IMR-90 (cell line): ENCODE measurements around the gene NR5A2. TPM values are rescaled to one million over a fixed set of nuclear protein-coding genes. Genes with fewer than 3 reads are reported as not detected.

Source experiments
- ATAC-seq: fragments of 200-7000 bp; cut with Tn5 transposase; 2 replicates; pipeline ENCODE4 v1.9.1; 2020; ENCODE audit warnings: low read depth, mild to moderate bottlenecking, moderate library complexity
- BruUV-seq: library from RNA; stranded (reverse); fragments of 400-500 nt; replicated peaks from 2 replicates; lab custom pipeline; 2021; lab: Mats Ljungman, UMichigan
- CTCF ChIA-PET: fragments of 300-600 bp; formaldehyde crosslinking; extraction: SDS; loops from one replicate; lab custom pipeline; 2021; ENCODE audit warnings: antibody characterized with exemption; lab: Yijun Ruan, JAX
- POLR2A ChIA-PET: fragments of 300-600 bp; sonication (Branson Sonifier 250); formaldehyde crosslinking; loops from one replicate; lab custom pipeline; 2022; ENCODE audit warnings: antibody characterized with exemption; ENCODE audit not compliant: unreplicated experiment; lab: Charles Lee
- DNase-seq: peaks from one replicate; pipeline ENCODE4 v3.0.0; 2013
- H2AFZ ChIP-seq: replicated peaks from 2 replicates; pipeline ENCODE3; 2013; ENCODE audit warnings: low read length, mild to moderate bottlenecking; ENCODE audit not compliant: poor library complexity
- H2AK5ac ChIP-seq: 2 replicates; pipeline ENCODE4 v1.6.1; 2013; ENCODE audit warnings: low read depth, low read length, inconsistent platforms
- H2AK9ac ChIP-seq: replicated peaks from 2 replicates; pipeline ENCODE3; 2013; ENCODE audit warnings: mild to moderate bottlenecking, low read depth, low read length, moderate library complexity; ENCODE audit not compliant: poor library complexity
- H2BK120ac ChIP-seq: 2 replicates; pipeline ENCODE4 v1.6.1; 2013; ENCODE audit warnings: low read depth, low read length, inconsistent platforms
- H2BK15ac ChIP-seq: 3 replicates; pipeline ENCODE4 v1.6.1; 2013; ENCODE audit warnings: low read depth, low read length, inconsistent platforms
- H2BK20ac ChIP-seq: 2 replicates; pipeline ENCODE4 v1.6.1; 2013; ENCODE audit warnings: low read depth, mild to moderate bottlenecking, inconsistent platforms, low read length, moderate library complexity
- H2BK5ac ChIP-seq: 2 replicates; pipeline ENCODE4 v1.6.1; 2013; ENCODE audit warnings: mild to moderate bottlenecking, low read depth, low read length, inconsistent platforms; ENCODE audit not compliant: poor library complexity, severe bottlenecking
- H3K14ac ChIP-seq: replicated peaks from 2 replicates; pipeline ENCODE4 v1.6.1; 2013; ENCODE audit warnings: low read depth, low read length, inconsistent platforms
- H3K18ac ChIP-seq: 2 replicates; pipeline ENCODE4 v1.6.1; 2013; ENCODE audit warnings: low read depth, low read length, control low read depth
- H3K23ac ChIP-seq: 2 replicates; pipeline ENCODE4 v1.6.1; 2013; ENCODE audit warnings: low read depth, low read length, inconsistent platforms
- H3K27ac ChIP-seq: 2 replicates; pipeline ENCODE4 v1.5.1; 2013; ENCODE audit warnings: mild to moderate bottlenecking, control low read depth, low read length; ENCODE audit not compliant: insufficient read depth
- H3K27me3 ChIP-seq: 2 replicates; pipeline ENCODE4 v1.6.1; 2013; ENCODE audit warnings: low read length; ENCODE audit not compliant: control insufficient read depth, insufficient read depth
- H3K36me3 ChIP-seq: 2 replicates; pipeline ENCODE4 v1.6.1; 2013; ENCODE audit warnings: low read length, mixed read lengths; ENCODE audit not compliant: control insufficient read depth, insufficient read depth
- H3K4ac ChIP-seq: 2 replicates; pipeline ENCODE4 v1.6.1; 2013; ENCODE audit warnings: low read depth, low read length, inconsistent platforms
- H3K4me1 ChIP-seq: 2 replicates; pipeline ENCODE4 v1.6.1; 2013; ENCODE audit warnings: low read length, mixed read lengths; ENCODE audit not compliant: control insufficient read depth, insufficient read depth
- H3K4me2 ChIP-seq: 2 replicates; pipeline ENCODE4 v1.6.1; 2013; ENCODE audit warnings: low read depth, mild to moderate bottlenecking, control low read depth, low read length, moderate library complexity
- H3K4me3 ChIP-seq: 2 replicates; pipeline ENCODE4 v1.5.1; 2013; ENCODE audit warnings: low read depth, mild to moderate bottlenecking, control low read depth, low read length, moderate library complexity; ENCODE audit not compliant: insufficient read depth
- H3K56ac ChIP-seq: 2 replicates; pipeline ENCODE4 v1.6.1; 2013; ENCODE audit warnings: low read length, inconsistent platforms; ENCODE audit not compliant: insufficient read depth; ENCODE audit errors: extremely low read depth
- H3K79me1 ChIP-seq, 2 experiments: 2 replicates each; pipeline ENCODE4 v1.6.1; 2013; ENCODE audit warnings: low read length in 2 of 2, inconsistent platforms in 1 of 2, low read depth in 1 of 2
- H3K9ac ChIP-seq: 2 replicates; pipeline ENCODE4 v1.6.1; 2013; ENCODE audit warnings: low read depth, low read length, control low read depth
- H3K9me1 ChIP-seq: 2 replicates; pipeline ENCODE4 v1.6.1; 2013; ENCODE audit warnings: low read length, inconsistent platforms; ENCODE audit not compliant: insufficient read depth
- H3K9me3 ChIP-seq: 2 replicates; pipeline ENCODE4 v1.6.1; 2013; ENCODE audit warnings: low read length; ENCODE audit not compliant: control insufficient read depth, insufficient read depth
- H4K20me1 ChIP-seq: 2 replicates; pipeline ENCODE4 v1.6.1; 2013; ENCODE audit warnings: low read length, inconsistent platforms; ENCODE audit not compliant: insufficient read depth
- H4K5ac ChIP-seq: 2 replicates; pipeline ENCODE4 v1.6.1; 2013; ENCODE audit warnings: mild to moderate bottlenecking, low read depth, low read length, control low read depth
- H4K8ac ChIP-seq, 2 experiments: 2 replicates each; pipeline ENCODE4 v1.6.1; 2013; ENCODE audit warnings: low read depth in 2 of 2, low read length in 2 of 2, control low read depth in 1 of 2, inconsistent platforms in 1 of 2
- H4K91ac ChIP-seq: 2 replicates; pipeline ENCODE4 v1.6.1; 2013; ENCODE audit warnings: low read depth, low read length, inconsistent platforms; ENCODE audit not compliant: insufficient read depth
- BHLHE40 ChIP-seq: fragments of 150-350 bp; IDR thresholded peaks from 2 replicates; pipeline ENCODE4 v1.6.1; 2016; ENCODE audit warnings: mild to moderate bottlenecking, low read depth, low read length
- CTCF ChIP-seq: conservative IDR thresholded peaks from 2 replicates; pipeline ENCODE4 v1.5.1; 2012; ENCODE audit warnings: mild to moderate bottlenecking, low read depth, low read length, improper control_type of control experiment
- MAFK ChIP-seq: IDR thresholded peaks from 2 replicates; pipeline ENCODE4 v1.6.1; 2012; ENCODE audit warnings: low read depth, low read length, improper control_type of control experiment
- RAD21 ChIP-seq: IDR thresholded peaks from 2 replicates; pipeline ENCODE4 v1.6.1; 2012; ENCODE audit warnings: low read length, improper control_type of control experiment
- WGBS, 2 experiments: methylation state at CpG; one replicate each; pipeline versions ENCODE4 v1.1.5 to v1.1.7; 2013; ENCODE audit warnings: missing lambda C conversion rate in 2 of 2; ENCODE audit not compliant: insufficient read length in 1 of 2; ENCODE audit errors: extremely low coverage in 2 of 2; 5-methylcytosine and 5-hydroxymethylcytosine counted together
- dilution Hi-C: fragments of 300-500 bp; cut with HindIII; formaldehyde crosslinking; loops from one replicate; pipeline ENCODE4 v1.14.3; 2018; ENCODE audit warnings: low sequenced_read_pairs; ENCODE audit not compliant: unreplicated experiment
- in situ Hi-C: fragments of 300-500 bp; cut with MboI; formaldehyde crosslinking; loops from 3 replicates; pipeline ENCODE4 v1.14.3; 2019; ENCODE audit warnings: low sequenced_read_pairs, inconsistent platforms, mixed read lengths
- intact Hi-C: fragments of 100-400 bp; cut with micrococcal nuclease; formaldehyde crosslinking; loops from 2 replicates; pipeline ENCODE4 v1.10.0; 2022
- polyA plus RNA-seq, 3 experiments: library from polyadenylated mRNA; depleted of rRNA; stranded (reverse); fragments of >200 nt; gene quantifications; 2 replicates each; pipeline ENCODE4 v1.2.3, GENCODE V29; 2012; ENCODE audit warnings: low replicate concordance in 1 of 3
- total RNA-seq: library from RNA; depleted of rRNA; stranded (reverse); fragments of >200 nt; gene quantifications from 2 replicates; pipeline ENCODE4 v1.2.3, GENCODE V29; 2012

NR5A2 gene
- total and polyA plus RNA-seq, 2 of the 4 experiments (the other 2 are of a cell fraction), result 0.03 to 0.18 TPM

GRCh38 chr1:200075522-200075921, 48.0 kb downstream of the NR5A2 start:
- H4K5ac ChIP-seq, result no peak overlapping the region
- no peak overlapping the region for H2BK20ac ChIP-seq
- H3K27me3 ChIP-seq, result peaks cover 5% of the 10 kb centered on the region
- TF ChIP-seq BHLHE40, result no peak
- TF ChIP-seq CTCF, result no peak
- TF ChIP-seq MAFK, result no peak
- TF ChIP-seq RAD21, result no peak
- no peak overlapping the region for H3K9ac ChIP-seq
- dilution Hi-C loops (no loop called here), intact Hi-C loops (no loop called here), in situ Hi-C loops (no loop called here)
- CTCF ChIA-PET, result interaction anchor here (0.6 kb wide), 1 partner anchor 79 kb away, joined by 3 read pairs; no protein-coding TSS in a partner anchor
- POLR2A ChIA-PET, result no interaction called here
- H2AFZ ChIP-seq, result no peak overlapping the region
- H3K4me3 ChIP-seq, result no peak overlapping the region
- no peak overlapping the region for H3K4ac ChIP-seq
- H2AK5ac ChIP-seq, result no peak overlapping the region
- no peak overlapping the region for H4K8ac ChIP-seq
- no peaks in the 10 kb centered on the region for H3K9me1 ChIP-seq
- H3K56ac ChIP-seq, result no peak overlapping the region
- DNase-seq (no peak), ATAC-seq (no peak)
- peaks cover 2% of the 10 kb centered on the region; the same call in 1 of the 2 replicates for H3K4me1 ChIP-seq
- H2BK120ac ChIP-seq, result no peak overlapping the region
- no peak overlapping the region for H4K91ac ChIP-seq
- no CpG with 5 or more reads among the region's 8 CpGs for WGBS, 2 experiments
- no peak overlapping the region for H3K18ac ChIP-seq
- BruUV-seq, result no TSS peak
- H2AK9ac ChIP-seq, result no peak overlapping the region
- no peaks in the 10 kb centered on the region for H3K36me3 ChIP-seq
- no peak overlapping the region for H3K14ac ChIP-seq
- H3K4me2 ChIP-seq, result no peak overlapping the region
- H3K27ac ChIP-seq, result no peak overlapping the region
- H3K79me1 ChIP-seq, result no peaks in the 10 kb centered on the region
- no peaks in the 10 kb centered on the region for H4K20me1 ChIP-seq
- H2BK5ac ChIP-seq, result no peak overlapping the region
- no peak overlapping the region for H2BK15ac ChIP-seq
- no peak overlapping the region for H3K23ac ChIP-seq
- no peaks in the 10 kb centered on the region for H3K9me3 ChIP-seq
